ENCODE results near the gene IRS2.
A peak's percentile ranks its signal among the peaks of the same experiment; 100 is the strongest.
"Not testable (repeated sequence)": the region's sequence is repeated elsewhere in the genome, so short reads cannot be mapped to it uniquely, and the experiment has no call there.

Gene IRS2

GRCh38 chr13:109740721-109741120 lies 45.7 kb downstream of the IRS2 start:
- DNase-seq, result no peak
- in situ Hi-C loops (cut with MboI; ENCODE audit: low pct_unique_long_range_greater_than_20kb, low sequenced_read_pairs), result no loop called here

- no peak for DNase-seq
- in situ Hi-C loops (cut with MboI; ENCODE audit: low pct_unique_long_range_greater_than_20kb, low sequenced_read_pairs), result no loop called here
Measured at GRCh38 chr13:109740121-109740520, 46.3 kb downstream of the IRS2 start.

DNA sequence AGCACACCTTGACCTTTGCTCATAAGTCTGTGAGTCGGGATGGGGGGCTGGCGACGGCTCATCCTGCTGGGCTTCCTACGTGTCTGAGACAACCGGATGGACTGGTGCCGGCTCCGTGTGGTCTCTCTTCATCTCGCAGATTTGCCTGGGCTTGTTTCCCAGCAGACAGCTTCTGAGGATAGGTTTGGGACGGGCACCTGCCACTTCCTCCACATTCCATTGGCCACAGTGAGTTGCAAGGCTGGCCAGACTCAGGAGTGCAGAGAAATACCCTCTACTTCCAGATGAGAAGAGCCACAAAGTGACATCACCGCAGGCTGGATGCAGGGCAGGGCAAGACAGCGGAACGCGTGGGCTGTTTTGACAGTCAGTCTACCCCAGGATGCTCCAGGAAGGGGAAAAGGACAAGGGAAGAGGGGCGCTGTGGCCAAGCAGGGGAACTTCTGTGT lies 48.1 kb downstream of the IRS2 start:
- in situ Hi-C loops (cut with MboI; ENCODE audit: low pct_unique_long_range_greater_than_20kb, low sequenced_read_pairs), result no loop called here
- DNase-seq, result no peak

GRCh38 chr13:109737606-109738005 lies 48.8 kb downstream of the IRS2 start:
- DNase-seq, result no peak
- in situ Hi-C loops (cut with MboI; ENCODE audit: low pct_unique_long_range_greater_than_20kb, low sequenced_read_pairs), result no loop called here

- in situ Hi-C loops (cut with MboI; ENCODE audit: low pct_unique_long_range_greater_than_20kb, low sequenced_read_pairs), result no loop called here
- no peak for DNase-seq
Measured at GRCh38 chr13:109737046-109737573, 49.3 kb downstream of the IRS2 start.

- in situ Hi-C loops (cut with MboI; ENCODE audit: low pct_unique_long_range_greater_than_20kb, low sequenced_read_pairs), result no loop called here
- DNase-seq, result no peak
Measured at GRCh38 chr13:109735436-109735966, 50.9 kb downstream of the IRS2 start.

- in situ Hi-C loops (cut with MboI; ENCODE audit: low pct_unique_long_range_greater_than_20kb, low sequenced_read_pairs), result no loop called here
- DNase-seq, result no peak
Measured at GRCh38 chr13:109734002-109734785, 52.2 kb downstream of the IRS2 start.

DNA sequence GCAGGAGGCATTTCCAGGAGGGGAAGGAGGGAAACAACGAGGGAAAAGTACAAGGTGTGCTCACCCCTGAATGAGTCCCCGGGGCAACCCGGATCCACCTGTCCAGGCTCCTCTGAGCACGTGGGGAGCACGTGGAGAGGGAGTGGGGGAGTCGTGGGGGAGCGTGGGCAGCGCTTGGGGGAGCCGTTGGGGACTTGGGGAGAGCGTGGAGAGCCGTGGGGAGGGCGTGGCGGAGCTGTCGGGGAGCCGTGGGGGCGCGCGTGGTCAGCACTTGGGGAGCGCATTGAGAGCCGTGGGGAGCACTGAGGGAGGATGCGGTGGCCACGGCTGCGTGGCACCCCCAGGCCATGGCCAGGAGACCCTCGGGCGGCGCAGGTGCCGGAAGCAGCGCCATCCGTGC lies 52.8 kb downstream of the IRS2 start:
- in situ Hi-C loops (cut with MboI; ENCODE audit: low pct_unique_long_range_greater_than_20kb, low sequenced_read_pairs), result no loop called here
- DNase-seq, result no peak

DNA sequence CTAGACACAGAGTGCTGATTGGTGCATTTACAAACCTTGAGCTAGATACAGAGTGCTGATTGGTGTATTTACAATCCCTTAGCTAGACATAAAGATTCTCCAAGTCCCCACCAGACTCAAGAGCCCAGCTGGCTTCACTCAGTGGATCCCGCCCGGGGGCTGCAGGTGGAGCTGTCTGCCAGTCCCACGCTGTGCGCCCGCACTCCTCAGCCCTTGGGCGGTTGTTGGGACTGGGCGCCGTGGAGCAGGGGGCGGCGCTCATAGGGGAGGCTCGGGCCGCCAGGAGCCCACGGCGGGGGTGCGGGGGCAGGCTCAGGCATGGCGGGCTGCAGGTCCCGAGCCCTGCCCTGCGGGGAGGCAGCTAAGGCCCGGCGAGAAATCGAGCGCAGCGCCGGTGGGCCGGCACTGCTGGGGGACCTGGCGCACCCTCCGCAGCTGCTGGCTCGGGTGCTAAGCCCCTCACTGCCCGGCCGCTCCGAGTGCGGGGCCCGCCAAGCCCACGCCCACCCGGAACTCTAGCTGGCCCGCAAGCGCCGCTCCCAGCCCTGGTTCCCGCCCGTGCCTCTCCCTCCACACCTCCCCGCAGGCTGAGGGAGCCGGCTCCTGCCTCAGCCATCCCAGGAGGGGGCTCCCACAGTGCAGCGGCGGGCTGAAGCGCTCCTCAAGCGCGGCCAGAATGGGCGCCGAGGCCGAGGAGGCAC lies 53.8 kb downstream of the IRS2 start:
- DNase-seq; in situ Hi-C loops (cut with MboI; ENCODE audit: low pct_unique_long_range_greater_than_20kb, low sequenced_read_pairs): not testable (repeated sequence)

GRCh38 chr13:109730812-109731335 lies 55.5 kb downstream of the IRS2 start:
- in situ Hi-C loops (cut with MboI; ENCODE audit: low pct_unique_long_range_greater_than_20kb, low sequenced_read_pairs), result no loop called here
- no peak for DNase-seq

- no peak for DNase-seq
- in situ Hi-C loops (cut with MboI; ENCODE audit: low pct_unique_long_range_greater_than_20kb, low sequenced_read_pairs), result no loop called here
Measured at GRCh38 chr13:109728791-109729731, 57.3 kb downstream of the IRS2 start.

DNA sequence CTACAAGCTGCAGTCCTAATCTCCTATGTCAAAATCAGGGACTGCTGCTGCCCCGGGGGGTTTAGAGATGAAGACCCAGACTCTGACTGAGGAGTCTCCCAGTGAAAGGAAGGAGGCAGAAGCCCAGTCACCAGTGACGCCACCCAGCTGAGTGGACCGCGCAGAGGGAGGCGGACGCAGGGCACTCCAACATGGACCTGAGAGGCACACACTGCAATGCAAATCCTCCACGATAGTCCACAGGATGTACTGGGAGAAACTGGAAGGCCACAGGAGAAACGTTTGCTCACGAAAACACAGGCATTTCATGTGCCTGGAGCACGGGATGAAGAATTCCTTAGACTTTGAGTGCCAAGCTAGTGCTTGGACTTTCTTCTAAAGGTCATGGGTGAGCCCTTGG lies 58.3 kb downstream of the IRS2 start:
- in situ Hi-C loops (cut with MboI; ENCODE audit: low pct_unique_long_range_greater_than_20kb, low sequenced_read_pairs), result no loop called here
- no peak for DNase-seq

GRCh38 chr13:109727251-109727650 lies 59.1 kb downstream of the IRS2 start:
- in situ Hi-C loops (cut with MboI; ENCODE audit: low pct_unique_long_range_greater_than_20kb, low sequenced_read_pairs), result no loop called here
- DNase-seq, result no peak

DNA sequence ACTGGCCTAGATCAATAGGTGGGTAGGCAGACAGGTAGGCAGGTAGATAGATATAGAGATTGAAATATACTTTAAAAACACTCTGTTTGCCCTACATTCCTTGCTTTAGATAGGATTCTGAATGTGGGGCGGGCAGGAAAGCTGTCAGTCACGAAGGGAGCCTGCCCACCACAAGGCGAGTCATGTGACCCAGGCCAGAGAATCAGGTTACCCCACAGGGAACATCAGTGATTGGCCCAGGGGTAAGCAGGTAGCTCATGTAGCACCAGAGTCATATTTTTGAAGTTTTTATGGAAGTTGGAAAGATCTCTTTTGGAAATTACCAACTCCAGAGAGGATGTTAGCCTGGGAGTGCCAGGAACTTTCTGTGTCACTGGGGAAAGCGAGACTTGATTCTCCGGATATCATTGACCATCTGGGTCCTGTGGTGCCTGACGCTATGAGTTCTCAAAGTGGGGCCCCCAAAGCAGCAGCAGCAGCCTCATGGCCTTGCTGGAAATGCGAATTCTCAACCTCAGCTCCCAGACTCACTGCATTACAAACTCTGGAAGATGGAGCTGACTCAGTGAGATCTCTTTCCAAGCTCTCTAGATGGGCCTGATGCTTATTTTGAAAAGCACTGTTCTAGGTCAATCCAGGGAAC lies 60.3 kb downstream of the IRS2 start:
- no peak for DNase-seq
- in situ Hi-C loops (cut with MboI; ENCODE audit: low pct_unique_long_range_greater_than_20kb, low sequenced_read_pairs), result no loop called here

DNA sequence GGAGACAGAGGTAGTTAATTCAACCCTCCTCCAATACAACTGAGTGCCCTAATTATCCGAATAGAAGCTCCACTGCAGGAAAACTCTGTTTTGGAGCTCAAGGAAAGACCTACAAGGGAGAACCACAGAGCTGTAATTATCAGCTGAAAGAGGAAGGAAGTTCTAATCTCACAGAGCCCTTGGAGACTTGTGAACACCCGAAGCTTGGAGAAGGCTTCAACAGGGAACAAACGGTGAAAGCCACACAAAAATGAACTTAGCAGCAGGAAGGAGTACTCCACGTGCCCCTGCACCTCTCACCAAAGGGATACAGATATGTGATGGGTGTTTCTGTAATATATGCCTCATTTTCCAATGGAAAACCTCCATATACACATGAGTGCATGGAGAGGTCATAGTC lies 61.1 kb downstream of the IRS2 start:
- DNase-seq, result peak; percentile 78
- in situ Hi-C loops (cut with MboI; ENCODE audit: low pct_unique_long_range_greater_than_20kb, low sequenced_read_pairs), result no loop called here

DNA sequence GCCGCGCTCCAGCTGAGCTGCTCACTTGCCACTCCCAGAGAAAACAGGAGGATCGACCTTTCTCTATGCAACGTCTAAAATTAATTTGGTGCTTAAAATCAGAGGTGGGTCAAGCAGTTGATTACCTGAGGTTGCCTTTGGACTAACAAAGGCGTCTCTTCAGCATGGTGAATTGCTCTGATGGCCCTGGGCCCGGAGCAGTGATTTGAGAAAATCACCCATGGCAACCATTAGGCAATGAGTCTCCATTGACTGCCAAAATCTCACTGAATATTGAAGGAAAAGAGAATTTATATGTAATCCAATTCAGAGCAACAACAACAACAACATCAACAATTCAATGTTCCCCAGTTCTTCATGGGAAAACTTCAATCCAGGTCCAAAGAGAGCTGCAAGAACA lies 61.8 kb downstream of the IRS2 start:
- in situ Hi-C loops (cut with MboI; ENCODE audit: low pct_unique_long_range_greater_than_20kb, low sequenced_read_pairs), result no loop called here

DNA sequence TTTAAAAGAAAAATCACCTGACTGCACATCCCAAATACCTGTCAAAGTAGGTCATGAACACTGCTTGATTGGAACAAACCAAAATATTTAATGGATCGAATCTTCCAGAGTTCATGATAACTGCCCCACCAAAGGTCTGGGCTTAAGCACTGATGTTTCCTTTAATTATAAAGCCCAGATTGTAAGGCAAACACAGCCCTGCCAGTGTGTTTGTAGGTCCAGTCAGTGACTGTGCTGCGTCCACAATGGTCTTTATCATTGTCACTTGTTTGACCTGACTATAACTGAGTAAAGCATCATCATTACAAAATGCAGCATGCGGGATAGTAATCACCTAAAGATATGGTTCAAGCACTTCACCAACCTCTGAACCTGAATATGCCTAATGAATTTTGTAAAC lies 63.3 kb downstream of the IRS2 start:
- DNase-seq, result no peak
- in situ Hi-C loops (cut with MboI; ENCODE audit: low pct_unique_long_range_greater_than_20kb, low sequenced_read_pairs), result no loop called here

More for the DNA sequence above, 61.8 kb downstream of the IRS2 start:
- no peak for DNase-seq

- in situ Hi-C loops (cut with MboI; ENCODE audit: low pct_unique_long_range_greater_than_20kb, low sequenced_read_pairs), result no loop called here
- DNase-seq, result no peak
Measured at GRCh38 chr13:109722068-109722467, 64.3 kb downstream of the IRS2 start.
